Endothelial cell of umbilical vein (primary cell): ENCODE results near the gene TOP3B. TPM values are rescaled to one million over a fixed set of nuclear protein-coding genes. Genes with fewer than 3 reads are reported as not detected.

ENCODE experiments used
- BruUV-seq: library from RNA; stranded (reverse); fragments of 400-500 nt; replicated peaks from 2 replicates; lab custom pipeline; 2021; lab: Mats Ljungman, UMichigan
- CTCF ChIA-PET: fragments of 300-600, 350-600 bp; sonication (Branson Sonifier 250); formaldehyde crosslinking; loops from one replicate; lab custom pipeline; 2021; ENCODE audit warnings: antibody characterized with exemption, inconsistent platforms; lab: Charles Lee
- POLR2A ChIA-PET: fragments of 300-600, 350-600 bp; sonication (Branson Sonifier 250); formaldehyde crosslinking; loops from one replicate; lab custom pipeline; 2021; ENCODE audit warnings: antibody characterized with exemption, inconsistent platforms; lab: Charles Lee
- DNase-seq: peaks from one replicate; pipeline ENCODE4 v3.0.0-alpha.2; 2011; ENCODE audit warnings: low read depth, low spot score
- FAIRE-seq: peaks from 2 replicates; lab custom pipeline; 2011; peaks lifted over from hg19 to GRCh38; lab: Jason Lieb, UNC
- H2AFZ ChIP-seq: 2 replicates; pipeline ENCODE4 v1.6.0; 2012; ENCODE audit warnings: low read depth, low read length, control low read depth, inconsistent platforms
- H3K27ac ChIP-seq: 2 replicates; pipeline ENCODE4 v1.5.1; 2011; ENCODE audit warnings: low read depth, mild to moderate bottlenecking, control low read depth, low read length, moderate library complexity; ENCODE audit not compliant: insufficient read depth
- H3K27me3 ChIP-seq, 2 experiments: 2 replicates each; pipeline versions ENCODE4 v1.6.0 to v1.6.1; 2011; ENCODE audit warnings: low read length in 2 of 2, mixed read lengths in 1 of 2; ENCODE audit not compliant: control insufficient read depth in 2 of 2, insufficient read depth in 2 of 2
- H3K36me3 ChIP-seq, 2 experiments: 2 replicates in 1 of 2; 3 replicates in 1 of 2; pipeline ENCODE4 v1.5.1; 2011; ENCODE audit warnings: low read length in 2 of 2, mild to moderate bottlenecking in 1 of 2, moderate library complexity in 1 of 2; ENCODE audit not compliant: control insufficient read depth in 2 of 2, insufficient read depth in 2 of 2; ENCODE audit errors: extremely low read depth in 1 of 2
- H3K4me1 ChIP-seq: 3 replicates; pipeline ENCODE4 v1.5.1; 2011; ENCODE audit warnings: mild to moderate bottlenecking, low read length; ENCODE audit not compliant: control insufficient read depth, insufficient read depth; ENCODE audit errors: extremely low read depth
- H3K4me2 ChIP-seq: 2 replicates; pipeline ENCODE4 v1.6.1; 2011; ENCODE audit warnings: low read length, control low read depth, mixed read lengths; ENCODE audit not compliant: insufficient read depth
- H3K4me3 ChIP-seq, 3 experiments: fragments of 200-600 bp in 1 of 3; sonication (generic), shearing (Covaris generic) in 1 of 3; replicated peaks in 1 of 3; 2 replicates each; pipeline ENCODE4 v1.5.1; 2011 to 2016; ENCODE audit warnings: control low read depth in 3 of 3, low read length in 3 of 3, mild to moderate bottlenecking in 2 of 3, inconsistent platforms in 1 of 3, low read depth in 1 of 3, moderate library complexity in 1 of 3; ENCODE audit not compliant: insufficient read depth in 1 of 3
- H3K79me2 ChIP-seq: 2 replicates; pipeline ENCODE4 v1.6.0; 2012; ENCODE audit warnings: low read length, inconsistent platforms; ENCODE audit not compliant: control insufficient read depth, insufficient read depth
- H3K9ac ChIP-seq: replicated peaks from 2 replicates; pipeline ENCODE3; 2011; ENCODE audit warnings: low read length, control low read depth; ENCODE audit not compliant: insufficient read depth; ENCODE audit errors: extremely low read depth
- H3K9me1 ChIP-seq: replicated peaks from 3 replicates; pipeline ENCODE4 v1.6.0; 2011; ENCODE audit warnings: mild to moderate bottlenecking, low read length; ENCODE audit not compliant: control insufficient read depth, insufficient read depth; ENCODE audit errors: extremely low read depth
- H3K9me3 ChIP-seq: replicated peaks from 2 replicates; pipeline ENCODE4 v1.5.1; 2012; ENCODE audit warnings: low read length, inconsistent platforms; ENCODE audit not compliant: control insufficient read depth, insufficient read depth
- H4K20me1 ChIP-seq: replicated peaks from 2 replicates; pipeline ENCODE3; 2011; ENCODE audit warnings: mild to moderate bottlenecking, low read length; ENCODE audit not compliant: control insufficient read depth, insufficient read depth; ENCODE audit errors: extremely low read depth
- EZH2 ChIP-seq: IDR thresholded peaks from 2 replicates; pipeline ENCODE4 v1.6.1; 2012; ENCODE audit warnings: borderline replicate concordance, low read depth, mild to moderate bottlenecking, moderate library complexity, low read length, inconsistent platforms; ENCODE audit not compliant: severe bottlenecking
- FOS ChIP-seq: IDR thresholded peaks from 2 replicates; pipeline ENCODE4 v1.6.1; 2011; ENCODE audit warnings: mild to moderate bottlenecking, low read length, moderate library complexity, borderline replicate concordance; ENCODE audit not compliant: insufficient read depth
- JUN ChIP-seq: IDR thresholded peaks from 2 replicates; pipeline ENCODE4 v1.6.1; 2011; ENCODE audit warnings: borderline replicate concordance, low read depth; ENCODE audit not compliant: insufficient read length, insufficient read depth
- POLR2A ChIP-seq: IDR thresholded peaks from 2 replicates; pipeline ENCODE4 v1.6.1; 2012; ENCODE audit warnings: low read depth, mild to moderate bottlenecking, control low read depth, low read length
- POLR2AphosphoS5 ChIP-seq: IDR thresholded peaks from 2 replicates; pipeline ENCODE4 v1.6.1; 2012; ENCODE audit warnings: low read depth, mild to moderate bottlenecking, control low read depth, low read length, moderate library complexity; ENCODE audit not compliant: insufficient read depth
- dilution Hi-C: fragments of 300-500 bp; cut with MboI; formaldehyde crosslinking; loops from one replicate; pipeline ENCODE4 v1.15.0; 2019; ENCODE audit warnings: low sequenced_read_pairs; ENCODE audit not compliant: extremely low pct_ligation_motif_present
- intact Hi-C: fragments of 100-400 bp; cut with micrococcal nuclease; formaldehyde crosslinking; loops from one replicate; pipeline ENCODE4 v1.10.0; 2022
- polyA plus RNA-seq, 4 experiments: library from polyadenylated mRNA; depleted of rRNA in 3 of 4; stranded (reverse) in 3 of 4; unstranded in 1 of 4; fragments of >200 nt; gene quantifications; 2 replicates each; pipeline versions ENCODE4 v1.2.1 to v1.2.3, GENCODE V29; 2011 to 2012; ENCODE audit warnings: missing spikeins in 1 of 4
- total RNA-seq: library from RNA; stranded (reverse); gene quantifications from 2 replicates; pipeline ENCODE4 v1.2.3, GENCODE V29; 2021
- TF ChIP-seq, protein P1 (sequence below), 2 donors: IDR thresholded peaks; 1 replicate in 1 of 2; 2 replicates in 1 of 2; pipeline ENCODE4 v1.5.1; 2011; ENCODE audit warnings: low read length in 2 of 2, mild to moderate bottlenecking in 2 of 2, moderate library complexity in 2 of 2, control low read depth in 1 of 2, inconsistent platforms in 1 of 2, low read depth in 1 of 2; ENCODE audit not compliant: insufficient read depth in 1 of 2; ENCODE audit errors: extremely low read depth in 1 of 2
- TF ChIP-seq, protein P2 (sequence below): IDR thresholded peaks from 2 replicates; pipeline ENCODE4 v1.6.1; 2011; ENCODE audit not compliant: insufficient read depth, insufficient read length

Gene TOP3B
- total and polyA plus RNA-seq, 2 donors (not counting 3 experiments of a cell fraction or from before 2014, with no cell fraction given): 25.2 to 56.5 TPM

DNA sequence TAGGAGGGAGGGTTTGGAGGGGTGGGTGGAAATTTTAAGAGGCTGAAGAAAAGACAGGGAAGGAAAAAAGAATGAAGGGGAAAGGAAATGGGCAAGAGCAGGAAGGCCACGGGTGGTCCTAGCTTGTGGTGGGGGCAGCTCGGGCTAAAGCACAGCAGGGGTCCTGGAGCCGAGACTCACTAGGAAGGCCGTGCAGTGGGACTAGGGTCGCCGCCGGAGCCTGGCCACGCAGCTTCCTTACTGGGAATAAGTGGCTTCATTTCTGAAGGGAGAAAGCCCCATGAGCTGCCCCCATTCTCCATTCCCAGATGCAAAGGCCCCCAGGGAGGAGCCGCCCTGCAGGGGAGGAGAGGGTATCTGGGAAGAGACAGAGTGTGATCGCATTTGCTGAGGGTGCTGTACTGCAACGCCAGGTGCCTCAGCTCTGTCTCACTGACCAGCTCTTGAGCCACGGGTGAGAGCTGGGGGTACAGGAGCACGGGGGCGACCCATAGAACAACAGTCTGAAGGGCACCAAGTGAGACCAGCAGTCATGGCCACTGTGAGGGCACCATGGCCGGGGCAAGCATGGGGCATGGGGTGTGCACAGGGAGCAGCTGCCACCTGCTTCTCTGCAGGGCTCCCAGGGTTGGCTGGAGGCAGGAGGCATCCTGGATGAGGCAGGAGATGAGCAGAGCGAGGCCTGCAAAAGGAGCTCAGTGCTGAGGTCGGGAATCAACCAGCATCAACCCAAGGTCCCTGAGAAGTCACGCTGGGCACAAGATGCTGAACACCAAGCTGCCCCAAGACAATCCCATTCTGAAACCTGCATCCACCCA lies 11.6 kb downstream of the TOP3B start:
- Histone ChIP-seq H3K4me3 (no peak overlapping the region), H3K4me1 (no peaks in the 10 kb centered on the region), H3K27me3 (no peaks in the 10 kb centered on the region), H3K4me2 (no peak overlapping the region), H3K36me3 (peaks cover 34 to 50% of the 10 kb centered on the region in 2 experiments), H3K9me1 (no peaks in the 10 kb centered on the region), H3K79me2 (no peaks in the 10 kb centered on the region), H3K27ac (no peak overlapping the region), H3K9me3 (no peaks in the 10 kb centered on the region), H2AFZ (no peak overlapping the region), H3K9ac (no peak overlapping the region), H4K20me1 (no peaks in the 10 kb centered on the region)
- FAIRE-seq: no peak
- no peak for TF ChIP-seq FOS
- TF ChIP-seq EZH2: no peak
- no peak for TF ChIP-seq POLR2A
- TF ChIP-seq, protein P1, sequence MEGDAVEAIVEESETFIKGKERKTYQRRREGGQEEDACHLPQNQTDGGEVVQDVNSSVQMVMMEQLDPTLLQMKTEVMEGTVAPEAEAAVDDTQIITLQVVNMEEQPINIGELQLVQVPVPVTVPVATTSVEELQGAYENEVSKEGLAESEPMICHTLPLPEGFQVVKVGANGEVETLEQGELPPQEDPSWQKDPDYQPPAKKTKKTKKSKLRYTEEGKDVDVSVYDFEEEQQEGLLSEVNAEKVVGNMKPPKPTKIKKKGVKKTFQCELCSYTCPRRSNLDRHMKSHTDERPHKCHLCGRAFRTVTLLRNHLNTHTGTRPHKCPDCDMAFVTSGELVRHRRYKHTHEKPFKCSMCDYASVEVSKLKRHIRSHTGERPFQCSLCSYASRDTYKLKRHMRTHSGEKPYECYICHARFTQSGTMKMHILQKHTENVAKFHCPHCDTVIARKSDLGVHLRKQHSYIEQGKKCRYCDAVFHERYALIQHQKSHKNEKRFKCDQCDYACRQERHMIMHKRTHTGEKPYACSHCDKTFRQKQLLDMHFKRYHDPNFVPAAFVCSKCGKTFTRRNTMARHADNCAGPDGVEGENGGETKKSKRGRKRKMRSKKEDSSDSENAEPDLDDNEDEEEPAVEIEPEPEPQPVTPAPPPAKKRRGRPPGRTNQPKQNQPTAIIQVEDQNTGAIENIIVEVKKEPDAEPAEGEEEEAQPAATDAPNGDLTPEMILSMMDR (IDR thresholded peaks at IDR 0.05; ENCODE audit: extremely low read depth in 1 of 2, insufficient read depth in 1 of 2, low read depth in 1 of 2, low read length in 2 of 2): no peak
- no peak for TF ChIP-seq POLR2AphosphoS5
- TF ChIP-seq, protein P2, sequence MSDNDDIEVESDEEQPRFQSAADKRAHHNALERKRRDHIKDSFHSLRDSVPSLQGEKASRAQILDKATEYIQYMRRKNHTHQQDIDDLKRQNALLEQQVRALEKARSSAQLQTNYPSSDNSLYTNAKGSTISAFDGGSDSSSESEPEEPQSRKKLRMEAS: no peak
- TF ChIP-seq JUN: no peak
- no TSS peak for BruUV-seq
- ChIA-PET CTCF (interaction anchor here (1.6 to 3.4 kb wide), 4 partner anchors 18 to 342 kb away, joined by 3 to 26 read pairs (median 15); partner anchors contain the start of gene PPM1F), POLR2A (no interaction called here)
- intact Hi-C loops: no loop called here
- DNase-seq: no peak
- dilution Hi-C loops: no loop called here
